ENCODE results near the gene NCCRP1.
A peak's percentile ranks its signal among the peaks of the same experiment; 100 is the strongest.
"Not testable (repeated sequence)": the region's sequence is repeated elsewhere in the genome, so short reads cannot be mapped to it uniquely, and the experiment has no call there.

Gene NCCRP1

GRCh38 chr19:39208175-39208795 is 11.5 kb downstream of the NCCRP1 start:
- no peak for DNase-seq (ENCODE audit: low read depth in 2 of 2)

DNA sequence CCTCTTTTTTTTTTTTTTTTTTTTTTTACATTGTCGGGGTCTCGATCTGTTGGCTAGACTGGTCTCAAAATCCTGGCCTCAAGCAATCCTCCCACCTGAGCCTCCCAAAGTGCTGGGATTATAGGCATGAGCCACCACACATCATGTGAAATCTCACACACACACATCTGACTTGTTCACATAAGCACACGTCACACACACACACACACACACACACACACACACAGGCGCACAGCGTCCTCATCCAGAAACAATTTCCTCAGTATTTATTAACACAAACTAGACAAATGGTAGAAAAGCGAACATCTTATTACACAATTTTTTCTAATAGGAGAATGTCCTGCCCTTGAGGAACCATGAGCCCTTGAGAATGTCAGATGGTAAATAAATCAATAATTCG is 12.4 kb downstream of the NCCRP1 start:
- DNase-seq (ENCODE audit: low read depth in 2 of 2): no peak

- no peak for DNase-seq (ENCODE audit: low read depth in 2 of 2)
Measured at GRCh38 chr19:39211731-39212374, 15.1 kb downstream of the NCCRP1 start.

GRCh38 chr19:39212375-39212742 is 15.6 kb downstream of the NCCRP1 start:
- DNase-seq (ENCODE audit: low read depth in 2 of 2): peak; percentile 30 to 56

DNA sequence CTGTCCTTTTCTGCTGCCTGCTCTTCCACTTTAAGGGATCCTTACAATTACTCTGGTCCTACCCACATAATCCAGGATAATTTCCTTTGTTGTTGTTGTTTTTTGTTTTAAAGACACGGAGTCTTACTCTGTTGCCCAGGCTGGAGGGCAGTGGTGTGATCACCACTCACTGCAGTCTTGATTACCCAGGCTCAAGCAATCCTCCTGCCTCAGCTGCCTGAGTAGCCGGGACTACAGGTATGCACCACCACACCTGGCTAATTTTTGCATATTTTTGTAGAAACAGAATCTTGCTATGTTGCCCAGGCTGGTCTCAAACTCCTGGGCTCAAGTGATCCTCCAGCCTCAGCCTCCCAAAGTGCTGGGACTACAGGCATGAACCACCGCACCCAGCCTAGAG is 18.6 kb downstream of the NCCRP1 start:
- DNase-seq (ENCODE audit: low read depth in 2 of 2): not testable (repeated sequence)

DNA sequence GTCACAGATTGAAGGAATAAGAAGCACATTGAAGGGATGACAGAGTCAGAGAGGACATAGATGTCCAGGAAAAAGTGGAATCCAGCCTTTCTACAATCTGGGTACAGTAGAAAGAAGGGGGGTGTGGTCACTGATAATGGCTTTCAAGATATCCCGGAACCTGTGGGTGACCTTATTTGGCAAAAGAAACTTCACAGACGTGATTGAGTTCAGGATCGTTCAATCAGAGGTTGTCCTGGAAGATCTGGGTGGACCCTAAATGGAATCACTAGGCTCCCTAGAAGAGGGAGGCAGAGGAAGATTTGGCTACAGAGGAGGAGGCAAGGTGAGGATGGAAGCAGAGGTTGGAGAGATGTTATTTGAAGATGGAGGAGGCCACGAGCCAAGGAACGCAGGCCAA is 20.3 kb downstream of the NCCRP1 start:
- no peak for DNase-seq (ENCODE audit: low read depth in 2 of 2)

GRCh38 chr19:39218230-39219007 is 21.7 kb downstream of the NCCRP1 start:
- no peak for DNase-seq (ENCODE audit: low read depth in 2 of 2)

DNA sequence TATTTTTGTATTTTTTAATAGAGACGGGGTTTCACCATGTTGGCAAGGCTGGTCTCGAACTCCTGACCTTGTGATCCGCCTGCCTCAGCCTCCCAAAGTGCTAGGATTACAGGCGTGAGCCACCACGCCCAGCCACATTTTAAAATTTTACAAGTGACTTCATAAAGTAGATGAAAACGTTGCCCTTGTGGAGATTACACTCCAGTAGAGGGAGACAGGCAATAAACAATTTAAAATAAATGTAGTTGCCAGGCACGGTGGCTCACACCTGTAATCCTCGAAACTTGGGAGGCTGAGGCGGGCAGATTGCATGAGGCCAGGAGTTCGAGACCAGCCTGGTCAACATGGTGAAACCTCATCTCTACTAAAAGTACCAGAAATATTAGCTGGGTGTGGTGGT is 22.3 kb downstream of the NCCRP1 start:
- DNase-seq (ENCODE audit: low read depth in 2 of 2): not testable (repeated sequence)

- DNase-seq (ENCODE audit: low read depth in 2 of 2): peak in 1 of 2 donors; percentile 19
Measured at GRCh38 chr19:39223703-39224279, 27.0 kb downstream of the NCCRP1 start.

GRCh38 chr19:39224910-39225309 is 28.1 kb downstream of the NCCRP1 start:
- DNase-seq (ENCODE audit: low read depth in 2 of 2): no peak

GRCh38 chr19:39230096-39230764 is 33.5 kb downstream of the NCCRP1 start:
- DNase-seq (ENCODE audit: low read depth in 2 of 2): no peak

- DNase-seq (ENCODE audit: low read depth in 2 of 2): no peak
Measured at GRCh38 chr19:39232708-39233107, 35.9 kb downstream of the NCCRP1 start.

- no peak for DNase-seq (ENCODE audit: low read depth in 2 of 2)
Measured at GRCh38 chr19:39236527-39236926, 39.8 kb downstream of the NCCRP1 start.

DNA sequence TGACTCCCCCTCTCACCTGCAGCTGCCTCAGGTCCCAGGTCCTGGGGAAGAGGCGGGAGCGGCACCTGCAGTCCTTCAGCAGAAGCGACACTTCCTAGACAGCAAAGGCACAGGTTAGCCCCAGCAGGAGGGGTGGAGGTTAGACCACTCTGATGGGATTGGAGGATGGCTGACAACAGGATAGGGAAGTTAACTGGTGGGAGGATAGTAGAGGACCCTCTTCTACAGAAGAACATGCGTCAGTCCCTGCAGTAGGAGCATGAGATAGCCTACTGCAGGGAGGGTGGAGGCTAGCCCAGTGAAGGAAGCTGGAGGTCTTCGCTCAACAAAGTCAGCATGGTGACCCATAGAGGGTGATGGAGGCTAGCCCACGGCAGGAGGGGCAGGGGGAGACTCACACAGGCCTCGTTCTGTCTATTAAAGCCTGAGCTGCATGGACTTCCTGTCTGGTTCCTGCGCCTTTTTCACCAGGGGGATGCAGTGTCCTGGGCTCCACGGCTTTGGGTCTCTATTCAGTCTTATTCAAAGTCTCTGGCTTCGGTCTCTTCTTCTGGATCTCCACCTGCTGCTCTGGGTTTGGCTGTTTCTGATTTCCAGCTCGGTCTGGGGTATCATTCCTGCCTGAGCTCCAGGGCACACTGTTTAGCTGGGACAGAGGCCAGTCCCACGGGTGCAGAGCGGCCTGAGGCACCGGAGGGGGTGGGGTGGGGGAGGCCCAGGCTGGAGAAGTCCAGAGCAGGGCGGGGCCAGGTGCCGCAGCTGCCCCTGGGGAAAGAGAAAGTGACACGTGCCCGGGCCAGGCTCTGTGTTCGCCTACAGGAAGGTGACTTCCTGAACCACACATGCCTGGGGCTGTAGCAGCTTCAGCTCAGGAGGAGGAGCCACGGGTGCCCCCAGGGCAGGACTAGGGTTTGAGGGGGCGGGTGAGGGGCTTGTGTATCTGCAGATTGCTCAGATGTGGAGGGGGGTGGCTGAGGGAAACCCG is 40.7 kb downstream of the NCCRP1 start:
- peak; percentile 12 to 27 for DNase-seq (ENCODE audit: low read depth in 2 of 2)

DNA sequence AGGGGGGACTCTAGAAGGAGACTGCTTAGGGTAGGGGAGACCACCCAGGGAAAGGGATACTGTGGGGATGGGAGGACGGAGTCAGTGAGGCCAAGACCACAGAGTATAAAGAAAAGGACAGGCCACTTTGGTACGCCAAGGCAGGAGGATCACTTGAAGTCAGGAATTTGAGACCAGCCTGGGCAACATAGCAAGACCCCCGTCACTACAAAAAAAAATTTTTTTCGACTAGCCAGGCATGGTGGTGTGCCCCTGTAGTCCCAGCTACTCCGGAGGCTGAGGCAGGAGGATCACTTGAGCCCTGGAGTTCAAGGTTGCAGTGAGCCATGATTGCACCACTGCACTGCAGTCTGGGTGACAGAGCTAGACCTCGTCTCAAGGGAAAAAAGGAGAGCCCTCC is 41.4 kb downstream of the NCCRP1 start:
- no peak for DNase-seq (ENCODE audit: low read depth in 2 of 2)

- DNase-seq (ENCODE audit: low read depth in 2 of 2): no peak
Measured at GRCh38 chr19:39238944-39239343, 42.2 kb downstream of the NCCRP1 start.

GRCh38 chr19:39240421-39240820 is 43.7 kb downstream of the NCCRP1 start:
- DNase-seq (ENCODE audit: low read depth in 2 of 2): no peak

DNA sequence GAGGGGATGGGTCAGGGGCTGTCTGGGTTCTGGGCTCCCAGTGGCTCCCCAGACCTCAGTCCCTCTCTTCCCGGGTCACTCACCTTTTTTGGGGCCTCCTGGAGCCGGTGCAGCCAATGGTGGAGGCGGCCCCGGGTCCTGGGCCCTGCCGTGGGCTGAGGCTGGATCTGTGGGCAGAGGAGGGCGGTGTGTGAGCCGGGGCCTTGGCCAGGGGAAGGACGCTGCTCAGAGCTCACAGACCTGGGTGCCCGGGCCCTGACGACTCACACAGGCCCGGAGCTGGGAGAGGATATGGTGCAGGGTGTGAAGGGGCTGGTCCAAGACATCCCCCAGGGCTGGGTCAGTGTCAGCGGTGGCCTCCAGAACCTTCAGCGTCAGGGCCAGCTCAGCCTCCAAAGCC is 47.0 kb downstream of the NCCRP1 start:
- DNase-seq (ENCODE audit: low read depth in 2 of 2): not testable (repeated sequence)

DNA sequence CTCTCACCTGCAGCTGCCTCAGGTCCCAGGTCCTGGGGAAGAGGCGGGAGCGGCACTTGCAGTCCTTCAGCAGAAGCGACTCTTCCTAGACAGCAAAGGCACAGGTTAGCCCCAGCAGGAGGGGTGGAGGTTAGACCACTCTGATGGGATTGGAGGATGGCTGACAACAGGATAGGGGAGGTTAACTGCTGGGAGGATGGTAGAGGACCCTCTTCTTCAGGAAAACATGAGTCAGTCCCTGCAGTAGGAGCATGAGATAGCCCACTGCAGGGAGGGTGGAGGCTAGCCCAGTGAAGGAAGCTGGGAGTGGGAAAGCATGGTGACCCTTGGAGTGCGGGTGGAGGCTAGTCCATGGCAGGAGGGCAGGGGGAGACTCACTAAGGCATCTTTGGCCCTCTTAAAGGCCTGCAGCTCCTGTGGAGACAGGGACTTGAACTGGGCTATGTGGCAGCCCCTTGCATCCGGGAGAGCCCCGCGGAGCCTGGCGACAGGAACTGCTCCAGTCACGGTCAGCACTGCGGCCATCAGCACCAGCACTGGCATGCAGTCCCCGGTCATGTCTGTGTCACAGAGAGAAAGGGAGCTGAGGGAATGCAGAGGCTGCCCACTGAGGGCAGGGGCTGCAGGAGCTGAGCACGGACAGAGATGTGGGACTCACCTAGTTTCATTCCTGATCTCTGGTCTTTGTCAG is 47.8 kb downstream of the NCCRP1 start, which contains the start of gene IFNL3:
Gene IFNL3, minus strand, starts transcription at position 597 of the 691 bp plus-strand sequence. Its CDS starts 39 bp downstream, at position 558.
- DNase-seq (ENCODE audit: low read depth in 2 of 2): not testable (repeated sequence)

GRCh38 chr19:39245166-39245565 is 48.4 kb downstream of the NCCRP1 start:
- not testable (repeated sequence) for DNase-seq (ENCODE audit: low read depth in 2 of 2)

All from stimulated activated CD4-positive, alpha-beta T cell treated with anti-CD3 and anti-CD28 coated beads, Interleukin-15, amount 100 ng/mL, for 48 hours (primary cell).